Esophagus muscularis mucosa (tissue), 4 donors: ENCODE data around the gene ANXA2. TPM values are rescaled to one million over a fixed set of nuclear protein-coding genes. Genes with fewer than 3 reads are reported as not detected.

Source experiments
- DNase-seq: peaks from one replicate; pipeline ENCODE4 v3.0.0-alpha.2; 2017; ENCODE audit errors: extremely low spot score
- H3K27ac ChIP-seq, 4 donors: fragments of 200-600 bp; sonication (generic); replicated peaks in 1 of 4; 1 replicate in 3 of 4; 2 replicates in 1 of 4; pipeline ENCODE4 v1.5.1; 2016 to 2019; ENCODE audit warnings: mild to moderate bottlenecking in 1 of 4
- H3K27me3 ChIP-seq, 4 donors: fragments of 200-600 bp; sonication (generic); one replicate each; pipeline versions ENCODE4 v1.5.1 to v1.6.0; 2016 to 2019
- H3K36me3 ChIP-seq, 4 donors: fragments of 200-600 bp; sonication (generic); one replicate each; pipeline ENCODE4 v1.5.1; 2016 to 2019
- H3K4me1 ChIP-seq, 4 donors: fragments of 200-600 bp; sonication (generic); one replicate each; pipeline ENCODE4 v1.5.1; 2016 to 2019
- H3K4me3 ChIP-seq, 4 donors: fragments of 200-600 bp; sonication (generic); 1 replicate in 2 of 4; 2 replicates in 2 of 4; pipeline ENCODE4 v1.5.1; 2016 to 2019; ENCODE audit warnings: mild to moderate bottlenecking in 4 of 4, moderate library complexity in 1 of 4
- H3K9me3 ChIP-seq, 4 donors: fragments of 200-600 bp; sonication (generic); 1 replicate in 3 of 4; 2 replicates in 1 of 4; pipeline ENCODE4 v1.5.1; 2016 to 2019
- CTCF ChIP-seq, 3 experiments: fragments of 200-600 bp in 2 of 3; fragments of 450-650 bp in 1 of 3; sonication (generic) in 2 of 3; IDR thresholded peaks; one replicate each; pipeline ENCODE4 v1.5.1; 2017 to 2019; ENCODE audit warnings: antibody characterized with exemption in 3 of 3, mild to moderate bottlenecking in 2 of 3, moderate library complexity in 1 of 3
- EP300 ChIP-seq: sonication (generic); formaldehyde crosslinking; IDR thresholded peaks from one replicate; pipeline ENCODE4 v1.6.1; 2017; ENCODE audit warnings: antibody characterized with exemption
- POLR2A ChIP-seq: fragments of 450-650 bp; IDR thresholded peaks from one replicate; pipeline ENCODE4 v1.6.1; 2017; ENCODE audit warnings: antibody characterized with exemption, moderate library complexity, mild to moderate bottlenecking, low read depth
- POLR2AphosphoS5 ChIP-seq, 2 donors: sonication (generic); formaldehyde crosslinking; IDR thresholded peaks; one replicate each; pipeline ENCODE4 v1.6.1; 2017; ENCODE audit warnings: antibody characterized with exemption in 2 of 2
- WGBS: methylation state at CpG from one replicate; pipeline ENCODE4 v1.1.5; 2018; 5-methylcytosine and 5-hydroxymethylcytosine counted together
- intact Hi-C: fragments of 100-400 bp; cut with DNase I; formaldehyde crosslinking; loops from one replicate; pipeline ENCODE4 v1.15.1; 2023
- total RNA-seq, 4 donors: library from RNA; depleted of rRNA; stranded (reverse); fragments of >200 nt; gene quantifications; one replicate each; pipeline versions ENCODE4 v1.1.0 to v1.2.1, GENCODE V29; 2016

ANXA2 gene
- total RNA-seq, 4 donors from 2014 or later = 333 to 606 (median 406) TPM

- intact Hi-C loops = loop anchor here (5.0 kb wide), 1 partner anchor 32 kb away; no protein-coding TSS in a partner anchor
- peak overlapping the region in 2 of 4 donors; percentile 20 to 86 for H3K4me3 ChIP-seq
- H3K4me1 ChIP-seq = peaks cover 71 to 89% (median 84%) of the 10 kb centered on the region in 4 donors
- no peak for DNase-seq
- TF ChIP-seq EP300 = no peak
- H3K9me3 ChIP-seq = no peaks in the 10 kb centered on the region
- 67% methylated on average over 1 of the region's 1 CpG for WGBS
- peak overlapping the region; percentile 92 to 96 (median 94) for H3K27ac ChIP-seq
- no peaks in the 10 kb centered on the region for H3K27me3 ChIP-seq
- H3K36me3 ChIP-seq = peaks cover 0 to 19% (median 2%) of the 10 kb centered on the region in 4 donors
These were observed 3.1 kb downstream of the ANXA2 start for GRCh38 chr15:60394689-60395097.

- Histone ChIP-seq H3K9me3 (no peaks in the 10 kb centered on the region), H3K4me1 (peaks cover 74 to 98% (median 89%) of the 10 kb centered on the region in 4 donors), H3K27ac (peak overlapping the region; percentile 92 to 96 (median 94)), H3K4me3 (peak overlapping the region in 3 of 4 donors; percentile 19 to 32 (median 20)), H3K36me3 (peaks cover 0 to 19% (median 2%) of the 10 kb centered on the region in 4 donors), H3K27me3 (no peaks in the 10 kb centered on the region)
- DNase-seq = no peak
- intact Hi-C loops = no loop called here
- no peak for TF ChIP-seq POLR2A
- TF ChIP-seq POLR2AphosphoS5 (IDR thresholded peaks at IDR 0.05) = peak; percentile 74 to 79
- WGBS = 46% methylated on average over 8 of the region's 9 CpGs
These were observed 4.6 kb downstream of the ANXA2 start for GRCh38 chr15:60392986-60393790.

- TF ChIP-seq CTCF (IDR thresholded peaks at IDR 0.05) (no peak), EP300 (no peak), POLR2A (no peak), POLR2AphosphoS5 (IDR thresholded peaks at IDR 0.05) (no peak)
- Histone ChIP-seq H3K27me3 (no peaks in the 10 kb centered on the region), H3K4me3 (no peak overlapping the region), H3K9me3 (no peaks in the 10 kb centered on the region), H3K4me1 (peaks cover 72 to 98% (median 87%) of the 10 kb centered on the region in 4 donors), H3K27ac (peak overlapping the region; percentile 92 to 96 (median 94)), H3K36me3 (peaks cover 0 to 19% (median 2%) of the 10 kb centered on the region in 4 donors)
- DNase-seq = no peak
- WGBS = 17% methylated on average over 3 of the region's 3 CpGs
- intact Hi-C loops = no loop called here
These were observed 5.2 kb downstream of the ANXA2 start for GRCh38 chr15:60392601-60392985.

GRCh38 chr15:60391722-60392315, 6.0 kb downstream of the ANXA2 start:
- Histone ChIP-seq H3K36me3 (peaks cover 0 to 19% (median 2%) of the 10 kb centered on the region in 4 donors), H3K4me1 (peaks cover 72 to 97% (median 86%) of the 10 kb centered on the region in 4 donors), H3K27ac (peak overlapping the region; percentile 92 to 96 (median 94)), H3K4me3 (peak overlapping the region in 1 of 4 donors; percentile 13), H3K9me3 (no peaks in the 10 kb centered on the region), H3K27me3 (no peaks in the 10 kb centered on the region)
- intact Hi-C loops = no loop called here
- DNase-seq = no peak
- TF ChIP-seq POLR2A = no peak
- TF ChIP-seq POLR2AphosphoS5 (IDR thresholded peaks at IDR 0.05) = no peak
- TF ChIP-seq CTCF (IDR thresholded peaks at IDR 0.05) = no peak
- TF ChIP-seq EP300 = no peak
- 49% methylated on average over 4 of the region's 4 CpGs for WGBS

GRCh38 chr15:60390871-60391501, 6.8 kb downstream of the ANXA2 start:
- Histone ChIP-seq H3K27ac (peak overlapping the region; percentile 92 to 96 (median 94)), H3K9me3 (no peaks in the 10 kb centered on the region), H3K4me1 (peaks cover 73 to 88% (median 83%) of the 10 kb centered on the region in 4 donors), H3K4me3 (peak overlapping the region in 3 of 4 donors; percentile 8 to 13 (median 12)), H3K27me3 (no peaks in the 10 kb centered on the region), H3K36me3 (peaks cover 0 to 17% (median 1%) of the 10 kb centered on the region in 4 donors)
- TF ChIP-seq CTCF (IDR thresholded peaks at IDR 0.05) = peak in 1 of 3 experiments; percentile 7
- no peak for TF ChIP-seq EP300
- no peak for TF ChIP-seq POLR2A
- peak; percentile 50 to 56 for TF ChIP-seq POLR2AphosphoS5 (IDR thresholded peaks at IDR 0.05)
- 21% methylated on average over 6 of the region's 6 CpGs for WGBS
- no peak for DNase-seq
- intact Hi-C loops = no loop called here
